Endothelial cell of umbilical vein (primary cell): ENCODE measurements around the gene DDX10. TPM values are rescaled to one million over a fixed set of nuclear protein-coding genes. Genes with fewer than 3 reads are reported as not detected.

ENCODE experiments used
- BruUV-seq: library from RNA; stranded (reverse); fragments of 400-500 nt; replicated peaks from 2 replicates; lab custom pipeline; 2021; lab: Mats Ljungman, UMichigan
- CTCF ChIA-PET: fragments of 300-600, 350-600 bp; sonication (Branson Sonifier 250); formaldehyde crosslinking; loops from one replicate; lab custom pipeline; 2021; ENCODE audit warnings: antibody characterized with exemption, inconsistent platforms; lab: Charles Lee
- POLR2A ChIA-PET: fragments of 300-600, 350-600 bp; sonication (Branson Sonifier 250); formaldehyde crosslinking; loops from one replicate; lab custom pipeline; 2021; ENCODE audit warnings: antibody characterized with exemption, inconsistent platforms; lab: Charles Lee
- DNase-seq: peaks from one replicate; pipeline ENCODE4 v3.0.0-alpha.2; 2011; ENCODE audit warnings: low read depth, low spot score
- FAIRE-seq: peaks from 2 replicates; lab custom pipeline; 2011; peaks lifted over from hg19 to GRCh38; lab: Jason Lieb, UNC
- H2AFZ ChIP-seq: 2 replicates; pipeline ENCODE4 v1.6.0; 2012; ENCODE audit warnings: low read depth, low read length, control low read depth, inconsistent platforms
- H3K27ac ChIP-seq: 2 replicates; pipeline ENCODE4 v1.5.1; 2011; ENCODE audit warnings: low read depth, mild to moderate bottlenecking, control low read depth, low read length, moderate library complexity; ENCODE audit not compliant: insufficient read depth
- H3K27me3 ChIP-seq, 2 experiments: 2 replicates each; pipeline versions ENCODE4 v1.6.0 to v1.6.1; 2011; ENCODE audit warnings: low read length in 2 of 2, mixed read lengths in 1 of 2; ENCODE audit not compliant: control insufficient read depth in 2 of 2, insufficient read depth in 2 of 2
- H3K36me3 ChIP-seq, 2 experiments: 2 replicates in 1 of 2; 3 replicates in 1 of 2; pipeline ENCODE4 v1.5.1; 2011; ENCODE audit warnings: low read length in 2 of 2, mild to moderate bottlenecking in 1 of 2, moderate library complexity in 1 of 2; ENCODE audit not compliant: control insufficient read depth in 2 of 2, insufficient read depth in 2 of 2; ENCODE audit errors: extremely low read depth in 1 of 2
- H3K4me1 ChIP-seq: 3 replicates; pipeline ENCODE4 v1.5.1; 2011; ENCODE audit warnings: mild to moderate bottlenecking, low read length; ENCODE audit not compliant: control insufficient read depth, insufficient read depth; ENCODE audit errors: extremely low read depth
- H3K4me2 ChIP-seq: 2 replicates; pipeline ENCODE4 v1.6.1; 2011; ENCODE audit warnings: low read length, control low read depth, mixed read lengths; ENCODE audit not compliant: insufficient read depth
- H3K4me3 ChIP-seq, 3 experiments: fragments of 200-600 bp in 1 of 3; sonication (generic), shearing (Covaris generic) in 1 of 3; replicated peaks in 1 of 3; 2 replicates each; pipeline ENCODE4 v1.5.1; 2011 to 2016; ENCODE audit warnings: control low read depth in 3 of 3, low read length in 3 of 3, mild to moderate bottlenecking in 2 of 3, inconsistent platforms in 1 of 3, low read depth in 1 of 3, moderate library complexity in 1 of 3; ENCODE audit not compliant: insufficient read depth in 1 of 3
- H3K79me2 ChIP-seq: 2 replicates; pipeline ENCODE4 v1.6.0; 2012; ENCODE audit warnings: low read length, inconsistent platforms; ENCODE audit not compliant: control insufficient read depth, insufficient read depth
- H3K9ac ChIP-seq: replicated peaks from 2 replicates; pipeline ENCODE3; 2011; ENCODE audit warnings: low read length, control low read depth; ENCODE audit not compliant: insufficient read depth; ENCODE audit errors: extremely low read depth
- H3K9me1 ChIP-seq: replicated peaks from 3 replicates; pipeline ENCODE4 v1.6.0; 2011; ENCODE audit warnings: mild to moderate bottlenecking, low read length; ENCODE audit not compliant: control insufficient read depth, insufficient read depth; ENCODE audit errors: extremely low read depth
- H3K9me3 ChIP-seq: replicated peaks from 2 replicates; pipeline ENCODE4 v1.5.1; 2012; ENCODE audit warnings: low read length, inconsistent platforms; ENCODE audit not compliant: control insufficient read depth, insufficient read depth
- H4K20me1 ChIP-seq: replicated peaks from 2 replicates; pipeline ENCODE3; 2011; ENCODE audit warnings: mild to moderate bottlenecking, low read length; ENCODE audit not compliant: control insufficient read depth, insufficient read depth; ENCODE audit errors: extremely low read depth
- CTCF ChIP-seq, 2 donors: IDR thresholded peaks; 1 replicate in 1 of 2; 2 replicates in 1 of 2; pipeline ENCODE4 v1.5.1; 2011; ENCODE audit warnings: low read length in 2 of 2, mild to moderate bottlenecking in 2 of 2, moderate library complexity in 2 of 2, control low read depth in 1 of 2, inconsistent platforms in 1 of 2, low read depth in 1 of 2; ENCODE audit not compliant: insufficient read depth in 1 of 2; ENCODE audit errors: extremely low read depth in 1 of 2
- EZH2 ChIP-seq: IDR thresholded peaks from 2 replicates; pipeline ENCODE4 v1.6.1; 2012; ENCODE audit warnings: borderline replicate concordance, low read depth, mild to moderate bottlenecking, moderate library complexity, low read length, inconsistent platforms; ENCODE audit not compliant: severe bottlenecking
- FOS ChIP-seq: IDR thresholded peaks from 2 replicates; pipeline ENCODE4 v1.6.1; 2011; ENCODE audit warnings: mild to moderate bottlenecking, low read length, moderate library complexity, borderline replicate concordance; ENCODE audit not compliant: insufficient read depth
- GATA2 ChIP-seq: IDR thresholded peaks from 2 replicates; pipeline ENCODE4 v1.7.0; 2011; ENCODE audit warnings: low read depth, mild to moderate bottlenecking, moderate library complexity, mixed read lengths, low read length; ENCODE audit not compliant: insufficient read length, insufficient read depth
- MAX ChIP-seq: IDR thresholded peaks from 2 replicates; pipeline ENCODE4 v1.6.1; 2011; ENCODE audit not compliant: insufficient read depth, insufficient read length
- POLR2A ChIP-seq: IDR thresholded peaks from 2 replicates; pipeline ENCODE4 v1.6.1; 2012; ENCODE audit warnings: low read depth, mild to moderate bottlenecking, control low read depth, low read length
- POLR2AphosphoS5 ChIP-seq: IDR thresholded peaks from 2 replicates; pipeline ENCODE4 v1.6.1; 2012; ENCODE audit warnings: low read depth, mild to moderate bottlenecking, control low read depth, low read length, moderate library complexity; ENCODE audit not compliant: insufficient read depth
- dilution Hi-C: fragments of 300-500 bp; cut with MboI; formaldehyde crosslinking; loops from one replicate; pipeline ENCODE4 v1.15.0; 2019; ENCODE audit warnings: low sequenced_read_pairs; ENCODE audit not compliant: extremely low pct_ligation_motif_present
- intact Hi-C: fragments of 100-400 bp; cut with micrococcal nuclease; formaldehyde crosslinking; loops from one replicate; pipeline ENCODE4 v1.10.0; 2022
- polyA plus RNA-seq, 4 experiments: library from polyadenylated mRNA; depleted of rRNA in 3 of 4; stranded (reverse) in 3 of 4; unstranded in 1 of 4; fragments of >200 nt; gene quantifications; 2 replicates each; pipeline versions ENCODE4 v1.2.1 to v1.2.3, GENCODE V29; 2011 to 2012; ENCODE audit warnings: missing spikeins in 1 of 4
- total RNA-seq: library from RNA; stranded (reverse); gene quantifications from 2 replicates; pipeline ENCODE4 v1.2.3, GENCODE V29; 2021

Gene DDX10
- total and polyA plus RNA-seq, 2 donors (not counting 3 experiments of a cell fraction or from before 2014, with no cell fraction given): 29.8 to 35.2 TPM

- H3K9ac ChIP-seq: no peak overlapping the region
- dilution Hi-C loops: no loop called here
- FAIRE-seq: no peak
These were observed 61.4 kb downstream of the DDX10 start for GRCh38 chr11:108726077-108726800.

More at GRCh38 chr11:108726077-108726800, 61.4 kb downstream of the DDX10 start:
- Histone ChIP-seq H3K4me1 (no peaks in the 10 kb centered on the region), H3K36me3 (peaks cover 0 to 3% of the 10 kb centered on the region in 2 experiments), H3K9me1 (no peaks in the 10 kb centered on the region), H4K20me1 (no peaks in the 10 kb centered on the region), H3K4me2 (no peak overlapping the region), H3K4me3 (no peak overlapping the region), H3K27me3 (no peaks in the 10 kb centered on the region), H3K79me2 (peaks cover 33% of the 10 kb centered on the region), H2AFZ (no peak overlapping the region), H3K27ac (no peak overlapping the region), H3K9me3 (no peaks in the 10 kb centered on the region)
- TF ChIP-seq MAX (no peak), FOS (no peak), GATA2 (no peak), POLR2A (no peak), POLR2AphosphoS5 (no peak), CTCF (IDR thresholded peaks at IDR 0.05; ENCODE audit: extremely low read depth in 1 of 2, insufficient read depth in 1 of 2, low read depth in 1 of 2, low read length in 2 of 2) (no peak), EZH2 (no peak)
- DNase-seq: no peak
- CTCF ChIA-PET: interaction anchor here (1.3 to 2.4 kb wide), 2 partner anchors 8 to 13 kb away, joined by 3 to 16 read pairs; no protein-coding TSS in a partner anchor
- no TSS peak for BruUV-seq
- intact Hi-C loops: no loop called here
- POLR2A ChIA-PET: no interaction called here
